Heart right ventricle (tissue), 16 donors: ENCODE results near the gene ACTN4. TPM values are rescaled to one million over a fixed set of nuclear protein-coding genes. Genes with fewer than 3 reads are reported as not detected.

Experiments used
- ATAC-seq, 8 donors: fragments of 200-7000 bp; cut with Tn5 transposase; one replicate each; pipeline ENCODE4 v1.9.1; 2020; ENCODE audit warnings: mild to moderate bottlenecking in 8 of 8, moderate library complexity in 8 of 8, moderate number of reproducible peaks in 1 of 8
- DNase-seq, 2 donors: peaks; one replicate each; pipeline ENCODE4 v3.0.0-alpha.2; 2020
- H3K27ac ChIP-seq, 10 donors: fragments of 200-600 bp; sonication (generic) in 2 of 10; one replicate each; pipeline versions ENCODE4 v1.5.0 to v1.8.0; 2020 to 2022; ENCODE audit warnings: mild to moderate bottlenecking in 3 of 10
- H3K27me3 ChIP-seq, 7 donors: fragments of 200-600 bp; one replicate each; pipeline ENCODE4 v1.8.0; 2021 to 2022; ENCODE audit warnings: mild to moderate bottlenecking in 2 of 7
- H3K36me3 ChIP-seq, 9 donors: fragments of 200-600 bp; sonication (generic) in 1 of 9; one replicate each; pipeline versions ENCODE4 v1.5.0 to v1.8.0; 2020 to 2022; ENCODE audit warnings: mild to moderate bottlenecking in 2 of 9
- H3K4me1 ChIP-seq, 9 donors: fragments of 200-600 bp; sonication (generic) in 1 of 9; one replicate each; pipeline versions ENCODE4 v1.5.0 to v1.8.0; 2020 to 2022; ENCODE audit warnings: mild to moderate bottlenecking in 4 of 9
- H3K4me3 ChIP-seq, 10 donors: fragments of 200-600 bp; sonication (generic) in 2 of 10; one replicate each; pipeline versions ENCODE4 v1.5.0 to v1.8.0; 2020 to 2022; ENCODE audit warnings: mild to moderate bottlenecking in 7 of 10, moderate library complexity in 2 of 10
- H3K9me3 ChIP-seq, 11 donors: fragments of 200-600 bp in 10 of 11; sonication (generic) in 2 of 11; one replicate each; pipeline versions ENCODE4 v1.5.0 to v1.8.0; 2013 to 2022; ENCODE audit warnings: mild to moderate bottlenecking in 2 of 11, control low read depth in 1 of 11, moderate library complexity in 1 of 11
- CTCF ChIP-seq, 9 donors: fragments of 200-600 bp; sonication (generic) in 2 of 9; IDR thresholded peaks; one replicate each; pipeline versions ENCODE4 v1.5.0 to v1.8.0; 2021 to 2022; ENCODE audit warnings: antibody characterized with exemption in 9 of 9, mild to moderate bottlenecking in 5 of 9, moderate library complexity in 1 of 9
- WGBS, 2 donors: extraction: QIAGEN DNeasy Blood & Tissue Kit; methylation state at CpG; one replicate each; pipeline ENCODE4 v1.1.7; 2013; ENCODE audit warnings: inconsistent platforms in 1 of 2; 5-methylcytosine and 5-hydroxymethylcytosine counted together
- intact Hi-C, 10 donors: fragments of 100-400 bp; cut with DNase I; formaldehyde crosslinking; loops; one replicate each; pipeline versions ENCODE4 v1.11.1 to v1.14.2; 2022
- polyA plus RNA-seq, 2 donors: library from polyadenylated mRNA; stranded (reverse); fragments of 200-250 nt; gene quantifications; one replicate each; pipeline ENCODE4 v1.2.3, GENCODE V29; 2013
- total RNA-seq, 10 donors: library from RNA; stranded (reverse); fragmentation: NEBNext Ultra II Directional in 3 of 10; extraction: Animal tissue kit (Norgen Biotek cat#: 25700) in 3 of 10; gene quantifications; one replicate each; pipeline versions ENCODE4 v1.2.1 to v1.2.4, GENCODE V29; 2021 to 2023
- donor health status: Arrhythmogenic right ventricular cardiomyopathy.
- donor health status: ischemic (EF 13 %, LVEDD 7.1; RV severe dilation, severe dysfunction).
- donor health status: healthy with polysubstance abuse.
- donor health status: DM: no; HTN: yes; CAD: no.
- donor health status: DM: no; HTN: no; CAD: no.
- donor health status: ischemic (EF 25% LVEDD 6.9; RV normal size, moderate dysfunction).
- donor health status: ischemic (EF 25% LVEDD 5.7; RV mildly dilated, moderate dysfunction).
- donor health status: healthy.
- donor health status: DM: yes; HTN: yes; CAD: no.
- donor health status: Ischemic cardiomyopathy.
- donor health status: ischemic (EF 35%, LVEDD 5.7; RV mildly dilated, moderate dysfunction).
- donor health status: nonischemic (EF 11% LVEDD 7.7; RV severe dilation, severe dysfunction).
- donor health status: DM: yes; HTN: yes; CAD: no.
- donor health status: PGD.
- donor health status: ischemic (EF 29% LVEDD 5.4; RV normal size, mild dysfunction).
- donor health status: nonischemic (EF 23%, LVEDD 6.1; RV moderate dilation, normal function).

The ACTN4 gene
- total and polyA plus RNA-seq, 12 donors: 92.4 to 291 (median 149) TPM

GRCh38 chr19:38702278-38702677, 54.8 kb downstream of the ACTN4 start:
- WGBS, 2 donors: 77 to 78% methylated on average over 14 of the region's 14 CpGs
- ATAC-seq: no peak
- intact Hi-C loops: no loop called here
- peaks cover 56 to 96% (median 87%) of the 10 kb centered on the region in 9 donors for H3K4me1 ChIP-seq
- H3K9me3 ChIP-seq: no peaks in the 10 kb centered on the region
- H3K4me3 ChIP-seq: no peak overlapping the region
- peaks cover 0 to 83% (median 57%) of the 10 kb centered on the region in 9 donors for H3K36me3 ChIP-seq
- no peaks in the 10 kb centered on the region for H3K27me3 ChIP-seq
- DNase-seq: no peak
- TF ChIP-seq CTCF (IDR thresholded peaks at IDR 0.05): no peak
- H3K27ac ChIP-seq: peak overlapping the region in 8 of 10 donors; percentile 3 to 95 (median 72)

- WGBS, 2 donors: 91 to 94% methylated on average over 14 of the region's 14 CpGs
- H3K9me3 ChIP-seq: no peaks in the 10 kb centered on the region
- H3K4me3 ChIP-seq: no peak overlapping the region
- H3K36me3 ChIP-seq: peaks cover 0 to 88% (median 68%) of the 10 kb centered on the region in 9 donors
- H3K27ac ChIP-seq: peak overlapping the region in 6 of 10 donors; percentile 15 to 93 (median 82)
- no peak for DNase-seq
- peaks cover 56 to 96% (median 87%) of the 10 kb centered on the region in 9 donors for H3K4me1 ChIP-seq
- no peak for ATAC-seq
- intact Hi-C loops: no loop called here
- TF ChIP-seq CTCF (IDR thresholded peaks at IDR 0.05): no peak
- no peaks in the 10 kb centered on the region for H3K27me3 ChIP-seq
Measured at GRCh38 chr19:38703509-38703908, 56.1 kb downstream of the ACTN4 start.

DNA sequence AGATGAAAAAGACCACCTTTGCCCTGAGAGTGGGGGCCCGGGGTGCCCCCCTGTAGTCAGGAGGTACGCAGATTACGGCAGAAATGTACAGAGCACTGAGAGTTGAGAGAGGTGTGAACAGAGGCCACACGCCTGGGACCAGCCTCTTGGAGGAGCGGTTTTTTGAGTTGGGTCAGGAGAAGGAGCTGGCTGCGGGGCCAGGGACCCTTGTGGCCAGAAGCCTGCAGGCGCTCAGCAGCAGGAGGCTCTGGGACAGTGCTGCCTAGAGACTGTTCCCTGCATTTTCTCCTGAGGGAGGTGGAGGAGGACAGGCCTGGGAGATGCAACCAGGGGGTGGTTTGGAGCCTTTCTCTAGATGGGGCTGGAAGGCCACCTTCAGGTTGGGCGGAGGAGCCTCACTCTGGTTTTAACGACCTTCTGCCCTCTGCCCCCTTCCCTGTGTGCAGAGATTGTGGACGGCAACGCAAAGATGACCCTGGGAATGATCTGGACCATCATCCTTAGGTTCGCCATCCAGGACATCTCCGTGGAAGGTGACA, 57.1 kb downstream of the ACTN4 start:
- Histone ChIP-seq H3K4me3 (no peak overlapping the region), H3K27ac (peak overlapping the region; percentile 10 to 93 (median 84)), H3K9me3 (no peaks in the 10 kb centered on the region), H3K4me1 (peaks cover 56 to 96% (median 87%) of the 10 kb centered on the region in 9 donors), H3K27me3 (no peaks in the 10 kb centered on the region), H3K36me3 (peaks cover 0 to 99% (median 78%) of the 10 kb centered on the region in 9 donors)
- ATAC-seq (no peak), DNase-seq (no peak)
- 88 to 91% methylated on average over 13 of the region's 13 CpGs for WGBS, 2 donors
- TF ChIP-seq CTCF (IDR thresholded peaks at IDR 0.05): no peak
- intact Hi-C loops: loop anchor here in 5 of 10 donors (5.0 kb wide), 4 partner anchors 37 to 57 kb away; partner anchors contain the start of gene ACTN4 (in 2 of the 5)

DNA sequence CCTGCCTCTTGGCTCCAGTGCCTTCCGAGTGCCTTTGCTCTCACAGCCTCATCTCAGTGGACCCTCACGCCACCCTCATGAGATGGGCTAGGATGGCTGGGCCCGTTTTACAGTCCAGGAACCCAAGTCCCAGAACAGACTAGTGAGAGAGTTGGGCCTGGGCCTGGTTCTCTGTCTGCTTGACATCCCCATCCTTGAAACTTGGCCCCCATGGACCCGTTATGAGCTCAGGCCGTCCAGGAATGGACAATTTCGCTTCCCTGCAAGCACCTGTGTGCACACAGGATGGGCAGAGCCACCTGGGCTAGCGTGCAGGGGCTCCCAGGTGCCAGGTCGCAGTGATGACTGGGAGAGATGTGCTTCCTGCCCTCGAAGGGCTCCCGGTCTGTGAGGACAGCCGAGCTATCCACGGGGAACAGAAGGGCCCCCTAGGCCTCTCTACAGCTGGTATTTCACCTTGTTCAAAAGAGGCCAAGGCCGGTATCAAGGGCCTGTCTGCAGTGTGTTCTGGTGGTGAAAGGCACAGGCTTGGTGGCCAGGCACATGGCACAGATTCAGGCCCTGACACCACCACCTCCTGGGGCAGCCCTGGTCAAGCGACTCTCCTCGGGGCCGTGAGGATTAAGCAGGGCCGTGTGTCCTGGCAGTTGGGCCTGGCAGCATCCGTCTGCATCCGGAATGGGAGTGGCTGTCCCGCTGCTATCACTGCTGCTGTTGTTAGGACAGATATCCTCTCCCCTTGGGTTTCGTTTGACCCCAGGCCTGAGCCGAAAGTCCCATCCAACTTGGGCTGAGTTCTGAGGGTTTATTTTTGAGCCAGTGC, 58.0 kb downstream of the ACTN4 start:
- Histone ChIP-seq H3K4me3 (no peak overlapping the region), H3K4me1 (peaks cover 56 to 96% (median 87%) of the 10 kb centered on the region in 9 donors), H3K9me3 (no peaks in the 10 kb centered on the region), H3K36me3 (peaks cover 0 to 100% (median 86%) of the 10 kb centered on the region in 9 donors), H3K27me3 (no peaks in the 10 kb centered on the region), H3K27ac (peak overlapping the region; percentile 70 to 93 (median 84))
- ATAC-seq (peak; percentile 25 to 72 (median 40)), DNase-seq (peak in 1 of 2 donors; percentile 67)
- 46 to 50% methylated on average over 22 of the region's 22 CpGs for WGBS, 2 donors
- intact Hi-C loops: loop anchor here in 5 of 10 donors (5.0 kb wide), 4 partner anchors 38 to 58 kb away; partner anchors contain the start of gene ACTN4 (in 2 of the 5)
- no peak for TF ChIP-seq CTCF (IDR thresholded peaks at IDR 0.05)
